ENCODE results near the gene PLCB1.

DNA sequence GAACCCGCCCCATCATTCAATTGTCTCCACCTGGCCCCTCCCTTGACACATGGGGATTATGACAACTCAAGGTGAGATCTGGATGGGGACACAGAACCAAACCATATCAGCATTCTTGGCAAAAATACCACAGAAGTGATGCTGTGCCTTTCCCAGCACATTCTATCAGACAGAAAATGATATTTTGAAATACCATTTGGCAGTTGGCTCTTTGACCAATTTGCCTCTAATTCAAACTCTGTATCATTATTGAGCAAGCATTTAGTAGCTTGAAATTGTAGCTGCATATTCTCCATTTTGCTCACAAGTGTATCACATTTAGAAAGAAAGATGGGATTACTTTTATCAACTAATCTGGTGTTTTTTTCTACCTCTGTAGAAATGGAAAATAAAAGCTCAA, 64.0 kb downstream of the PLCB1 start:
- TF ChIP-seq, protein P1, sequence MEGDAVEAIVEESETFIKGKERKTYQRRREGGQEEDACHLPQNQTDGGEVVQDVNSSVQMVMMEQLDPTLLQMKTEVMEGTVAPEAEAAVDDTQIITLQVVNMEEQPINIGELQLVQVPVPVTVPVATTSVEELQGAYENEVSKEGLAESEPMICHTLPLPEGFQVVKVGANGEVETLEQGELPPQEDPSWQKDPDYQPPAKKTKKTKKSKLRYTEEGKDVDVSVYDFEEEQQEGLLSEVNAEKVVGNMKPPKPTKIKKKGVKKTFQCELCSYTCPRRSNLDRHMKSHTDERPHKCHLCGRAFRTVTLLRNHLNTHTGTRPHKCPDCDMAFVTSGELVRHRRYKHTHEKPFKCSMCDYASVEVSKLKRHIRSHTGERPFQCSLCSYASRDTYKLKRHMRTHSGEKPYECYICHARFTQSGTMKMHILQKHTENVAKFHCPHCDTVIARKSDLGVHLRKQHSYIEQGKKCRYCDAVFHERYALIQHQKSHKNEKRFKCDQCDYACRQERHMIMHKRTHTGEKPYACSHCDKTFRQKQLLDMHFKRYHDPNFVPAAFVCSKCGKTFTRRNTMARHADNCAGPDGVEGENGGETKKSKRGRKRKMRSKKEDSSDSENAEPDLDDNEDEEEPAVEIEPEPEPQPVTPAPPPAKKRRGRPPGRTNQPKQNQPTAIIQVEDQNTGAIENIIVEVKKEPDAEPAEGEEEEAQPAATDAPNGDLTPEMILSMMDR (conservative IDR thresholded peaks at IDR 0.05; ENCODE audit: low read depth, low read length): no peak
- no peak for TF ChIP-seq EZH2 (IDR thresholded peaks at IDR 0.05; ENCODE audit: borderline replicate concordance, low read depth, low read length, poor library complexity, severe bottlenecking)
